Fibroblast of the aortic adventitia (primary cell): ENCODE measurements around the gene AGFG1. TPM values are rescaled to one million over a fixed set of nuclear protein-coding genes. Genes with fewer than 3 reads are reported as not detected.

ENCODE experiments used
- DNase-seq: peaks from one replicate; pipeline ENCODE4 v3.0.0-alpha.2; 2010; ENCODE audit warnings: low read depth
- H3K4me3 ChIP-seq: 2 replicates; pipeline ENCODE4 v1.5.1; 2011; ENCODE audit warnings: low read depth, mild to moderate bottlenecking, control low read depth, low read length, moderate library complexity
- total RNA-seq: library from RNA; depleted of rRNA; stranded (reverse); fragments of >200 nt; gene quantifications from 2 replicates; pipeline ENCODE4 v1.2.3, GENCODE V29; 2012; ENCODE audit warnings: low replicate concordance
- TF ChIP-seq, protein P1 (sequence below): IDR thresholded peaks from 2 replicates; pipeline ENCODE4 v1.5.1; 2011; ENCODE audit warnings: mild to moderate bottlenecking, low read length, control low read depth, inconsistent platforms; ENCODE audit not compliant: insufficient read depth

Gene AGFG1
- total RNA-seq, 1 donor, result 81.3 TPM

DNA sequence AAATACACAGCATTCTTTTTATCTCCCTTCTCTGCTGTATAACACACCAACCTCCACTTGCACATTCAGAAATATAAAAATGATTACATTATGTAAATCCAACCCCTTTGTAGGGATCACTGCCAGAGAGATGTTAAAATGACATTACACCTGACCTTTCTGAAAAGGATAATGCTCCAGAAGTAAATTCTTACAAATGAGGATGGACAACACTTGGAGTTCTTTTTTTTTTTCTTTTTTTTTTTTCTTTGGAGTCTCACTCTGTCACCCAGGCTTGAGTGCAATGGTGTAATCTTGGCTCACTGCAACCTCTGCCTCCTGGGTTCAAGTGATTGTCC, 20.3 kb upstream of the AGFG1 start:
- H3K4me3 ChIP-seq, result no peak overlapping the region
- no peak for DNase-seq
- TF ChIP-seq, protein P1, sequence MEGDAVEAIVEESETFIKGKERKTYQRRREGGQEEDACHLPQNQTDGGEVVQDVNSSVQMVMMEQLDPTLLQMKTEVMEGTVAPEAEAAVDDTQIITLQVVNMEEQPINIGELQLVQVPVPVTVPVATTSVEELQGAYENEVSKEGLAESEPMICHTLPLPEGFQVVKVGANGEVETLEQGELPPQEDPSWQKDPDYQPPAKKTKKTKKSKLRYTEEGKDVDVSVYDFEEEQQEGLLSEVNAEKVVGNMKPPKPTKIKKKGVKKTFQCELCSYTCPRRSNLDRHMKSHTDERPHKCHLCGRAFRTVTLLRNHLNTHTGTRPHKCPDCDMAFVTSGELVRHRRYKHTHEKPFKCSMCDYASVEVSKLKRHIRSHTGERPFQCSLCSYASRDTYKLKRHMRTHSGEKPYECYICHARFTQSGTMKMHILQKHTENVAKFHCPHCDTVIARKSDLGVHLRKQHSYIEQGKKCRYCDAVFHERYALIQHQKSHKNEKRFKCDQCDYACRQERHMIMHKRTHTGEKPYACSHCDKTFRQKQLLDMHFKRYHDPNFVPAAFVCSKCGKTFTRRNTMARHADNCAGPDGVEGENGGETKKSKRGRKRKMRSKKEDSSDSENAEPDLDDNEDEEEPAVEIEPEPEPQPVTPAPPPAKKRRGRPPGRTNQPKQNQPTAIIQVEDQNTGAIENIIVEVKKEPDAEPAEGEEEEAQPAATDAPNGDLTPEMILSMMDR, result no peak

DNA sequence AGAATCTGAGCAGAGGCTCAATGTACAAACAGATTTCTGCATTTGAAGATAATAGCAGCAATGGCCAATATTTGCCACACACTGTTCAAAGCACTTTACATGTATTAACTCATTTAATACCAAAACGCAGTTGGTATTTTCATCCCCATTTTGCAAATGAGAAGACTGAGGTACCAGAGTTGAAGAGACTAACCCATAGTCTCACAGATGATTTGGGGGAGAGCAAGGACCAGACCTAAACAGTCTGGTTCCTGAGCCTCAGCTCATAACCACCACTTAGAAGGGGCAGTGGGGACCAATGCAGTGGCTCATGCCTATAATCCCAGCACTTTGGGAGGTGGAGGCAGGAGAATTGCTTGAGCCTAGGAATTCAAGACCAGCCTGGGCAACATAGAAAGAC, 18.1 kb upstream of the AGFG1 start:
- H3K4me3 ChIP-seq, result no peak overlapping the region
- DNase-seq, result no peak
- TF ChIP-seq, protein P1, result no peak

DNA sequence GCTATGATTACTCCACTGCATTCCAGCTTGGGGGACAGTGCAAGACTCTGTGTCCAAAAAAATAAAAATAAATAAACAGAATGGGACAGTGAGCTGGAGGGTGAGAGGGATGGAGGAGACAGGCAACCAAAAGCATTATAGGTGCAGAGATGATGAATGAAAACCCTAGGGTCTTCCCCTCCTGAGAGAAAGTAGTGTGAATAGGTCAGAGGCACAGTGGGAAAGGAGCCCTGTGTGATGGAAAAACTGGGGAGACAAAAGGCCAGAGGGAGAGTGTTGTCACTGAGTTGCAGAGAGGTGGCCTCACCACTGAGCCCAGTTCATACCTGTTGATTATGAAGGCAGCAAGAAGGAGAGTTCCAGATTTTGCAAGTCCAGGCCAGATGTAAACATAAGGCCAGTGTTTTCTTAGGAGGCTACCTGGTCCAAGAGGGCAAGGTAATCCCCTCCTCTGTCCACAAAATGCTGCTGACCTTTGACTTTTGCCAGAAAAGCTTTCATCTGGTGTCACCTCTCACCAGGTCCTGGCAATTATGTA, 17.6 kb upstream of the AGFG1 start:
- no peak overlapping the region for H3K4me3 ChIP-seq
- TF ChIP-seq, protein P1, result no peak
- no peak for DNase-seq

DNA sequence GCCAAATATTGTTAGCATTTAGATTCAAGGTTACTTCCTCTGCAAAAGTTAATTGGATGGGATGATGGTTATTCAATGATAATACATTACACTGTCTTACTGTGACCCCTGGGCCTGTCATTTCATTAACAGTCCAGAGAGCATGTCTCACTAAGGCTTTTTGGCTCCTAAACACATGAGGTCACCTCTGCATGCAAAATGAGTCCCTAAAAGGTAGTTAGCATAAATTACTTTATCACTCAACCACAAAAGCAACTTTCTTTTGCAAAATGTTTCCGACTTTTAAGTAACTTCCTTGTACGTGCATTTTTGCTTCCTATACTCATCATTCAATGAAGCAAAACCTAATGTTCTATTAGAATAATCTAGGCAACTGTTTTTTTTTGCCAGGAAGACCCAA, 16.8 kb upstream of the AGFG1 start:
- H3K4me3 ChIP-seq, result no peak overlapping the region
- no peak for DNase-seq
- TF ChIP-seq, protein P1, result no peak

DNA sequence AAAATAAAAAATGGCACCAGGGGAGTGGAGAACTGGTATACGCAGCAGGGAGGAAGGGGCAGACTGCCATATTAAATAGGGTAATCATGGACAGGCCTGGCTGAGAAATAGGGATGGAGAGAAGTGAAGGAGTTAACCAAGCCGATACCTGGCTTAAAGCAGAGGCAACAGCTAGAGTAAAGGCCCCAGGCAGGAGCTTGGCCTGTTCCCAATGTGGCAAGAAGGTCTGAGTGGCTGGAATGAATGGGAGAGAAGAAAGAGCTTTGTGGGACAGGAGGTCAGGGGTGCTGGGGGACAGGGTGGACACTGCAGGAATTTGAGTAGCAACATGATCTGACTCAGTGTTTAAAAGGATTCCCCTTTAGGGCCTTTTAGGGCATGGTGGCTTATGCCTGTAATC, 15.9 kb upstream of the AGFG1 start:
- TF ChIP-seq, protein P1, result no peak
- no peak for DNase-seq
- H3K4me3 ChIP-seq, result no peak overlapping the region

DNA sequence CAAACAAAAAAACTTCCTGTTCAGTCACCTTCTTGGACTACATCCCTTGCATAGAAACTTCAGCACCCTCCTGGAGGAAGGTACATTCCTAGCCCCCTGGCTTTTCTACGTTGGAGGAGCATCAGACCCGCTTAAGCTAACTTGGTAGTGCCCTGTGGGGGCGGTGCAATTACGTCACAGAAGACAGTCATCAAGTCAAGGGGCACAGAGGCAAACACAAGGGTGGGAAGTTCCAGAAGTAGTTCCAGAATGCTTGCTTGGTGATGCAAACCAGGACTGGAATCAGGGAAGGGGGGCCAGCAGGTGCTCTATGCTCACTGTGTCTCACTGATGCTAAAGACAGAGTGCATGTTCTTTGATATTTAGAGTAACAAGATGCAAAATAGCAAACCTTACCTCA, 15.2 kb upstream of the AGFG1 start:
- H3K4me3 ChIP-seq, result no peak overlapping the region
- DNase-seq, result no peak

More for the DNA sequence above, 15.2 kb upstream of the AGFG1 start:
- TF ChIP-seq, protein P1, result no peak
